D721Med (cell line): ENCODE measurements around the gene JAK1.

Experiments
- DNase-seq: peaks from one replicate; pipeline ENCODE4 v3.0.0; 2011; ENCODE audit warnings: low spot score; ENCODE audit not compliant: insufficient read length
- FAIRE-seq: peaks from 2 replicates; lab custom pipeline; 2011; peaks lifted over from hg19 to GRCh38; lab: Jason Lieb, UNC
- TF ChIP-seq, protein P1 (sequence below): IDR thresholded peaks from 2 replicates; pipeline ENCODE4 v1.5.1; 2012; ENCODE audit warnings: mild to moderate bottlenecking, control low read depth; ENCODE audit not compliant: insufficient read depth; ENCODE audit errors: missing control alignments

JAK1 gene

DNA sequence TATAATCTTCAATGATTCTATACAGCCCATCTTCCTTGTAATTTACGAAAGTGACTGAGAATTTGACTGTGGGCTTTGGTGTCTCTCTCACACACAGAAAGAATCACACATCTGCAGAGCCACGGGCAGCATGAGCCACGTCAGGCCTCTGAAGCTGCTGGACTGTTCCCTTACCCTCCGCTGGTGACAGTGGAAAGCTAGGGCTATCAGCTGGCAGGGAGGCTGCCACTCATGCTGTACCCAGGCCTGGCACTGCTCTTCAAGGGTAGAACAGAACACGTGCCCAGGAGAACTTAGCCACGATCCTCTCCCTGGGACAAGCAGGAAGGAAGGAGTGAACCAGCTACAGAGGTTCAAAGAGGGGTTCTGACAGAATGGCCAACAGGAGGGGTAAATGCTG, 90.7 kb downstream of the JAK1 start:
- DNase-seq = no peak
- FAIRE-seq = no peak
- TF ChIP-seq, protein P1, sequence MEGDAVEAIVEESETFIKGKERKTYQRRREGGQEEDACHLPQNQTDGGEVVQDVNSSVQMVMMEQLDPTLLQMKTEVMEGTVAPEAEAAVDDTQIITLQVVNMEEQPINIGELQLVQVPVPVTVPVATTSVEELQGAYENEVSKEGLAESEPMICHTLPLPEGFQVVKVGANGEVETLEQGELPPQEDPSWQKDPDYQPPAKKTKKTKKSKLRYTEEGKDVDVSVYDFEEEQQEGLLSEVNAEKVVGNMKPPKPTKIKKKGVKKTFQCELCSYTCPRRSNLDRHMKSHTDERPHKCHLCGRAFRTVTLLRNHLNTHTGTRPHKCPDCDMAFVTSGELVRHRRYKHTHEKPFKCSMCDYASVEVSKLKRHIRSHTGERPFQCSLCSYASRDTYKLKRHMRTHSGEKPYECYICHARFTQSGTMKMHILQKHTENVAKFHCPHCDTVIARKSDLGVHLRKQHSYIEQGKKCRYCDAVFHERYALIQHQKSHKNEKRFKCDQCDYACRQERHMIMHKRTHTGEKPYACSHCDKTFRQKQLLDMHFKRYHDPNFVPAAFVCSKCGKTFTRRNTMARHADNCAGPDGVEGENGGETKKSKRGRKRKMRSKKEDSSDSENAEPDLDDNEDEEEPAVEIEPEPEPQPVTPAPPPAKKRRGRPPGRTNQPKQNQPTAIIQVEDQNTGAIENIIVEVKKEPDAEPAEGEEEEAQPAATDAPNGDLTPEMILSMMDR = no peak

DNA sequence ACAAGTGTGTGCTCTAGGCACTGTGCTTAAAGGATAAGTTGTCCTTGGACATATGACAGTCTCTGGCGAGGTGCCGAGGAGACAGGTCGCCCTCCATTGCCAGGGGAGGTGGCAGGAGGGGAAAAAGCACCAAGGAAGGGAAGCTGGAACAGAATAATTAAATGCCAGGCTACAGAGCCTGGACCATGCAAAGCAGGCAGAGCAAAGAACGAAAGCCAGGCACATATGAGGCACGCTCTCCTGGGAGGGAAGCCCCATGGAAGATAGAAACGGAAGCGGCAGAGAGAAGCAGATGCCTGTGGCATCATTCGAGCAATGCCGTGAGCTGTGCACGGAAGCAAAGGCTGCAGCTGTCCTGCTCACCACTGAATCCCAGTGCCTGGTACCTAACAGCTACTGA, 91.2 kb downstream of the JAK1 start:
- FAIRE-seq = no peak
- TF ChIP-seq, protein P1 = no peak
- no peak for DNase-seq

DNA sequence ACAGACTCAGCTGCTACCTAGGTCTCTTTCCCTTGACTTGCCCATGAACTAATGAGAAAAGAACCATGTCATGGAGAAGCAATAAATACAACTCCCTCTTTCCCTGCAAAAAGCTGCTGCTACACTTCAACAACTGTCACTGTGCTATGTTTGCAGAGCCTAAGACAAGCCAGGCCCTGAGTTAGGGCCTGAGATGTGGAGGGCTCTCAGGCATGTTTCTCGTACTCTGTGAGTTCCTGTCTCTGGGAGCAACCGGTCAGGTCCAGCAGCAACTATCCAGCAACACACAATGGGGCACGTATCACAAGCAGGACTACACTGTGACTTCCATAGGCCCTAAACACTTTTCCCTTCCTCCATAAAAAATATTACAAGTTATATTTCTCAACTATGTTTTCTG, 91.7 kb downstream of the JAK1 start:
- FAIRE-seq (no peak), DNase-seq (no peak)
- TF ChIP-seq, protein P1 = no peak

DNA sequence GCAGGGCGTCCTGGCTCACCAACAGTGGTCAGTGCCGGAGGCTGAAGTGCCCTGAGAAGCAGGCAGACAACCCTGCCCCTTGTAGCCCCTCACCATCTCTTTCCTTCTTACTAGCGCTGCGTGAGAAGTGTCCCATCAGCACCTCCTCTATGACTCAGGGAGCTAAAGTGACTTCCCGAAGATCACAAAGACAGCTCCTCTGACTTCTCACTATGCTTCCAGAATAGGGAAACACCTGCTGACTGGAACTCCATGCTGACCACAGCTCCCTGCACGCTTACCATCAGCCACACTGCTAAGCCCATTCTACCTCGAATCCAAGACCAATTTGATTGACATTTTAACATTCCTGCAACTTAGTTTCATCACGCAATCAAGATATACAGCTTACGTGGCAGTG, 92.8 kb downstream of the JAK1 start:
- no peak for FAIRE-seq
- TF ChIP-seq, protein P1 = no peak

DNA sequence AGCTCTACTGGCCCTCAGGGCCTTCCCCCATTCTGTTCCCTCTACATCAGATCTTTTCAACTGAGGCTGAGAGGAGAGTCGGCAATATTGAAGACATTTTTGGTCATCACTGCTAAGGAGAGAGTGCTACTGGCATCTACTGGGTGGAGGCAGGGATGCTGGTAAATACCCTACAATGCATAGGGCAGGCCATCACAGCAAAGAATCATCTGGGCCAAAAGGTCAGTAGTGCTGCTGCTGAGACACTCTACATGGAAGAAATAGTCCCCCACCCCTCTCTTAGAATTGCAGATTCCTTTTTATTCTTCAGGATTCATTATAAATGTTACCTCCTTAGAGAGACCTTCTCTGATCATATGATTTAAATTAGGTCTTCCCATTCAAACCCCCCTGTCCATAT, 94.3 kb downstream of the JAK1 start:
- DNase-seq (no peak), FAIRE-seq (no peak)

More for the DNA sequence above, 92.8 kb downstream of the JAK1 start:
- DNase-seq = no peak

DNA sequence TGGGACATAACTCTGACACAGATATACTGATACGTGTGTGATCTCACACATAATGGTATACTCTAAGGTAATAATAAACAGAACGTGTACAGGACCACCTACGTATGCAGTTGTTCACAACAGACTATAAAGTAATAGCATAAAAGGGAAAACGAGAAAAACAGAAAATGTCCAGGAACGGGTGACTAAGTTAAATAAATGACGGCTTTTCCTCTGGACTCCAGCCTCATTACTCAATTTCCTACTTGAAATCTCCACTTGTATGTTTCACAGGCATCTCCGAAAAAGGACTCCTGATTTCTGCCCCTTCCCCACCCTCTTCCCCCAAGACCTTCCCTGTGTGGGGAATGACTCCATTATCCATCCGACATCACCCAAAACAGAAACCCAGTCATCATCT, 95.1 kb downstream of the JAK1 start:
- FAIRE-seq = no peak
- DNase-seq = no peak
- TF ChIP-seq, protein P1 = no peak

More for the DNA sequence above, 94.3 kb downstream of the JAK1 start:
- TF ChIP-seq, protein P1 = no peak

DNA sequence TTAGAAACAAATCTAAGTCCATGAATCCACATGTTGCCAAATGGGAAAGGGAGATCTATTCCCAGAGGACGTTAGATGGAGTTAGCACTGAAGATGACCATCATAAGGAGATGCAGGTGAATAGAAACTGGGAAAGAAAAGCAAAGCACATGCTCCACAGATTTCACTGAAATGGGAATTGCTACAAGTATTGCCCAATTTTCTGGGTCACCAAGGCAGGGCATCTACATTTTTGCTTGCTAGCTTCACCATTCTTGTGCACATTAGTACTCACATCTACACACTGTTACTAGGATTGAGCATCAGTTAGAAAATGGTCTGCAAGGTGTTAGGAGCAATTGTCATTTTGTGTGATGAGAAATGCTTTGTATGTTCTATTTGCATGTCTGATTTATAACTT, 99.1 kb downstream of the JAK1 start:
- TF ChIP-seq, protein P1 = no peak
- FAIRE-seq = no peak
- no peak for DNase-seq
